ENCODE measurements around the gene CEMIP. TPM values are rescaled to one million over a fixed set of nuclear protein-coding genes. Genes with fewer than 3 reads are reported as not detected.

The CEMIP gene
- total and polyA plus RNA-seq, 2 of the 13 experiments (the other 11 are each of a cell fraction or from before 2014, with no cell fraction given): 4.3 to 28.5 TPM

DNA sequence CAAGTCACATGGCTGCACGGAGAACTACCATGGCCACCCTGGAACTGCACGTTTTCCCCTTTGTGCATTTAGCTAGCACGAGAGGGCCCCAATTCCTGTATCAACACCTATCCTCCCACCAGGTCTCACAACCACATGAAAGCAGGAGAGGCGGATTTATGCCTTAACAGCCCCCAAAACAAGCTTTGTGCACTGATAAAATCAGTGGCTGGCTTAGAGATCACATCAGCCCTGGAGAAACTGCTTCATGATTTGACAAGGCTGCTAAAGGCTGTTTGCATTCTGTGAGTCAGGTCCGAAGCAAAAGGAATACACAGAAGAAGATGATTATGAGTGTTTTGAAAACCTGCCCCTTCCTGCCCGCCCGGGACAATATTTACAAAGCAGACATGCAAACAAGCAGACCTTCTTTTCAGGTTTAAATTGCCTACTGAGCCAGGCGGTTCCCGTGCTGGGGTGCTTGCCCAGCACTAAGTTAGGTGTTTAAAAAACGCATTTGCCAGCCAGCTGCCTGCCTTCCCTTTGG is 25.9 kb downstream of the CEMIP start (continued):
- TF ChIP-seq ZNF382 (CRISPR knock-in tag; IDR thresholded peaks at IDR 0.05; ENCODE audit: borderline replicate concordance) (no peak), ZNF724P (CRISPR knock-in tag; IDR thresholded peaks at IDR 0.05; ENCODE audit: borderline replicate concordance) (no peak), GATAD1 (CRISPR knock-in tag; IDR thresholded peaks at IDR 0.05) (no peak), CREB1 (IDR thresholded peaks at IDR 0.05) (no peak), CREB1 (CRISPR knock-in tag; IDR thresholded peaks at IDR 0.05) (peak; percentile 55; the same call in 1 of the 2 replicates), ZNF484 (CRISPR knock-in tag; IDR thresholded peaks at IDR 0.05; ENCODE audit: borderline replicate concordance, low read depth) (no peak), ATF7 (IDR thresholded peaks at IDR 0.05) (no peak), ATF7 (CRISPR knock-in tag; IDR thresholded peaks at IDR 0.05) (no peak; the same call in 1 of the 2 replicates), CC2D1A (CRISPR knock-in tag; IDR thresholded peaks at IDR 0.05) (no peak), MAZ (IDR thresholded peaks at IDR 0.05; ENCODE audit: borderline replicate concordance, low read depth, low read length) (no peak), MAZ (CRISPR knock-in tag; IDR thresholded peaks at IDR 0.05; ENCODE audit: low read depth) (no peak), ZNF562 (CRISPR knock-in tag; IDR thresholded peaks at IDR 0.05; ENCODE audit: borderline replicate concordance) (no peak)
- TF ChIP-seq, protein P1, sequence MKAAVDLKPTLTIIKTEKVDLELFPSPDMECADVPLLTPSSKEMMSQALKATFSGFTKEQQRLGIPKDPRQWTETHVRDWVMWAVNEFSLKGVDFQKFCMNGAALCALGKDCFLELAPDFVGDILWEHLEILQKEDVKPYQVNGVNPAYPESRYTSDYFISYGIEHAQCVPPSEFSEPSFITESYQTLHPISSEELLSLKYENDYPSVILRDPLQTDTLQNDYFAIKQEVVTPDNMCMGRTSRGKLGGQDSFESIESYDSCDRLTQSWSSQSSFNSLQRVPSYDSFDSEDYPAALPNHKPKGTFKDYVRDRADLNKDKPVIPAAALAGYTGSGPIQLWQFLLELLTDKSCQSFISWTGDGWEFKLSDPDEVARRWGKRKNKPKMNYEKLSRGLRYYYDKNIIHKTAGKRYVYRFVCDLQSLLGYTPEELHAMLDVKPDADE (CRISPR knock-in tag; IDR thresholded peaks at IDR 0.05): no peak
- TF ChIP-seq, protein P2, sequence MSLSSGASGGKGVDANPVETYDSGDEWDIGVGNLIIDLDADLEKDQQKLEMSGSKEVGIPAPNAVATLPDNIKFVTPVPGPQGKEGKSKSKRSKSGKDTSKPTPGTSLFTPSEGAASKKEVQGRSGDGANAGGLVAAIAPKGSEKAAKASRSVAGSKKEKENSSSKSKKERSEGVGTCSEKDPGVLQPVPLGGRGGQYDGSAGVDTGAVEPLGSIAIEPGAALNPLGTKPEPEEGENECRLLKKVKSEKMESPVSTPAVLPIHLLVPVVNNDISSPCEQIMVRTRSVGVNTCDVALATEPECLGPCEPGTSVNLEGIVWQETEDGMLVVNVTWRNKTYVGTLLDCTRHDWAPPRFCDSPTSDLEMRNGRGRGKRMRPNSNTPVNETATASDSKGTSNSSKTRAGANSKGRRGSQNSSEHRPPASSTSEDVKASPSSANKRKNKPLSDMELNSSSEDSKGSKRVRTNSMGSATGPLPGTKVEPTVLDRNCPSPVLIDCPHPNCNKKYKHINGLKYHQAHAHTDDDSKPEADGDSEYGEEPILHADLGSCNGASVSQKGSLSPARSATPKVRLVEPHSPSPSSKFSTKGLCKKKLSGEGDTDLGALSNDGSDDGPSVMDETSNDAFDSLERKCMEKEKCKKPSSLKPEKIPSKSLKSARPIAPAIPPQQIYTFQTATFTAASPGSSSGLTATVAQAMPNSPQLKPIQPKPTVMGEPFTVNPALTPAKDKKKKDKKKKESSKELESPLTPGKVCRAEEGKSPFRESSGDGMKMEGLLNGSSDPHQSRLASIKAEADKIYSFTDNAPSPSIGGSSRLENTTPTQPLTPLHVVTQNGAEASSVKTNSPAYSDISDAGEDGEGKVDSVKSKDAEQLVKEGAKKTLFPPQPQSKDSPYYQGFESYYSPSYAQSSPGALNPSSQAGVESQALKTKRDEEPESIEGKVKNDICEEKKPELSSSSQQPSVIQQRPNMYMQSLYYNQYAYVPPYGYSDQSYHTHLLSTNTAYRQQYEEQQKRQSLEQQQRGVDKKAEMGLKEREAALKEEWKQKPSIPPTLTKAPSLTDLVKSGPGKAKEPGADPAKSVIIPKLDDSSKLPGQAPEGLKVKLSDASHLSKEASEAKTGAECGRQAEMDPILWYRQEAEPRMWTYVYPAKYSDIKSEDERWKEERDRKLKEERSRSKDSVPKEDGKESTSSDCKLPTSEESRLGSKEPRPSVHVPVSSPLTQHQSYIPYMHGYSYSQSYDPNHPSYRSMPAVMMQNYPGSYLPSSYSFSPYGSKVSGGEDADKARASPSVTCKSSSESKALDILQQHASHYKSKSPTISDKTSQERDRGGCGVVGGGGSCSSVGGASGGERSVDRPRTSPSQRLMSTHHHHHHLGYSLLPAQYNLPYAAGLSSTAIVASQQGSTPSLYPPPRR (CRISPR knock-in tag; IDR thresholded peaks at IDR 0.05; ENCODE audit: borderline replicate concordance): peak; percentile 97
- TF ChIP-seq, protein P3, sequence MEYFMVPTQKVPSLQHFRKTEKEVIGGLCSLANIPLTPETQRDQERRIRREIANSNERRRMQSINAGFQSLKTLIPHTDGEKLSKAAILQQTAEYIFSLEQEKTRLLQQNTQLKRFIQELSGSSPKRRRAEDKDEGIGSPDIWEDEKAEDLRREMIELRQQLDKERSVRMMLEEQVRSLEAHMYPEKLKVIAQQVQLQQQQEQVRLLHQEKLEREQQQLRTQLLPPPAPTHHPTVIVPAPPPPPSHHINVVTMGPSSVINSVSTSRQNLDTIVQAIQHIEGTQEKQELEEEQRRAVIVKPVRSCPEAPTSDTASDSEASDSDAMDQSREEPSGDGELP (IDR thresholded peaks at IDR 0.05; ENCODE audit: borderline replicate concordance, low read depth): peak; percentile 43; the same call in 1 of the 2 replicates
- TF ChIP-seq, protein P4, sequence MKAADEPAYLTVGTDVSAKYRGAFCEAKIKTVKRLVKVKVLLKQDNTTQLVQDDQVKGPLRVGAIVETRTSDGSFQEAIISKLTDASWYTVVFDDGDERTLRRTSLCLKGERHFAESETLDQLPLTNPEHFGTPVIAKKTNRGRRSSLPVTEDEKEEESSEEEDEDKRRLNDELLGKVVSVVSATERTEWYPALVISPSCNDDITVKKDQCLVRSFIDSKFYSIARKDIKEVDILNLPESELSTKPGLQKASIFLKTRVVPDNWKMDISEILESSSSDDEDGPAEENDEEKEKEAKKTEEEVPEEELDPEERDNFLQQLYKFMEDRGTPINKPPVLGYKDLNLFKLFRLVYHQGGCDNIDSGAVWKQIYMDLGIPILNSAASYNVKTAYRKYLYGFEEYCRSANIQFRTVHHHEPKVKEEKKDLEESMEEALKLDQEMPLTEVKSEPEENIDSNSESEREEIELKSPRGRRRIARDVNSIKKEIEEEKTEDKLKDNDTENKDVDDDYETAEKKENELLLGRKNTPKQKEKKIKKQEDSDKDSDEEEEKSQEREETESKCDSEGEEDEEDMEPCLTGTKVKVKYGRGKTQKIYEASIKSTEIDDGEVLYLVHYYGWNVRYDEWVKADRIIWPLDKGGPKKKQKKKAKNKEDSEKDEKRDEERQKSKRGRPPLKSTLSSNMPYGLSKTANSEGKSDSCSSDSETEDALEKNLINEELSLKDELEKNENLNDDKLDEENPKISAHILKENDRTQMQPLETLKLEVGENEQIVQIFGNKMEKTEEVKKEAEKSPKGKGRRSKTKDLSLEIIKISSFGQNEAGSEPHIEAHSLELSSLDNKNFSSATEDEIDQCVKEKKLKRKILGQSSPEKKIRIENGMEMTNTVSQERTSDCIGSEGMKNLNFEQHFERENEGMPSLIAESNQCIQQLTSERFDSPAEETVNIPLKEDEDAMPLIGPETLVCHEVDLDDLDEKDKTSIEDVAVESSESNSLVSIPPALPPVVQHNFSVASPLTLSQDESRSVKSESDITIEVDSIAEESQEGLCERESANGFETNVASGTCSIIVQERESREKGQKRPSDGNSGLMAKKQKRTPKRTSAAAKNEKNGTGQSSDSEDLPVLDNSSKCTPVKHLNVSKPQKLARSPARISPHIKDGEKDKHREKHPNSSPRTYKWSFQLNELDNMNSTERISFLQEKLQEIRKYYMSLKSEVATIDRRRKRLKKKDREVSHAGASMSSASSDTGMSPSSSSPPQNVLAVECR (CRISPR knock-in tag; IDR thresholded peaks at IDR 0.05; ENCODE audit: borderline replicate concordance): no peak; the same call in 1 of the 2 replicates
- TF ChIP-seq, protein P5, sequence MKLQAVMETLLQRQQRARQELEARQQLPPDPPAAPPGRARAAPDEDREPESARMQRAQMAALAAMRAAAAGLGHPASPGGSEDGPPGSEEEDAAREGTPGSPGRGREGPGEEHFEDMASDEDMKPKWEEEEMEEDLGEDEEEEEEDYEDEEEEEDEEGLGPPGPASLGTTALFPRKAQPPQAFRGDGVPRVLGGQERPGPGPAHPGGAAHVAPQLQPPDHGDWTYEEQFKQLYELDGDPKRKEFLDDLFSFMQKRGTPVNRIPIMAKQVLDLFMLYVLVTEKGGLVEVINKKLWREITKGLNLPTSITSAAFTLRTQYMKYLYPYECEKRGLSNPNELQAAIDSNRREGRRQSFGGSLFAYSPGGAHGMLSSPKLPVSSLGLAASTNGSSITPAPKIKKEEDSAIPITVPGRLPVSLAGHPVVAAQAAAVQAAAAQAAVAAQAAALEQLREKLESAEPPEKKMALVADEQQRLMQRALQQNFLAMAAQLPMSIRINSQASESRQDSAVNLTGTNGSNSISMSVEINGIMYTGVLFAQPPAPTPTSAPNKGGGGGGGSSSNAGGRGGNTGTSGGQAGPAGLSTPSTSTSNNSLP (IDR thresholded peaks at IDR 0.05; ENCODE audit: low read depth, low read length): no peak
